A549 (cell line): ENCODE measurements around the gene ST14. TPM values are rescaled to one million over a fixed set of nuclear protein-coding genes. Genes with fewer than 3 reads are reported as not detected.

Source experiments
- ATAC-seq, 2 experiments: fragments of 200-7000 bp in 1 of 2; fragments of >200 bp in 1 of 2; cut with Nextera tagmentation in 1 of 2; cut with Tn5 transposase in 1 of 2; 3 replicates each; pipeline versions ENCODE4 v1.8.0 to v1.9.1; 2018 to 2020; ENCODE audit warnings: mild to moderate bottlenecking in 1 of 2, moderate library complexity in 1 of 2
- CTCF ChIA-PET: fragments of 300-600 bp; sonication (Branson Sonifier 250); formaldehyde crosslinking; extraction: SDS; loops from one replicate; lab custom pipeline; 2021; ENCODE audit warnings: antibody characterized with exemption, inconsistent platforms; lab: Yijun Ruan, JAX
- POLR2A ChIA-PET: fragments of 350-600 bp; formaldehyde crosslinking; extraction: SDS; loops from one replicate; lab custom pipeline; 2021; ENCODE audit warnings: antibody characterized with exemption, inconsistent platforms; lab: Yijun Ruan, JAX
- DNase-seq, 2 experiments: peaks; one replicate each; pipeline versions ENCODE4 v3.0.0 to v3.0.0-alpha.2; 2011 to 2016; ENCODE audit warnings: low read depth in 1 of 2, low spot score in 1 of 2
- FAIRE-seq: peaks from 2 replicates; lab custom pipeline; 2011; peaks lifted over from hg19 to GRCh38; lab: Jason Lieb, UNC
- H3K27ac ChIP-seq, 2 experiments: fragments of >200 bp; sonication (Bioruptor Twin); formaldehyde crosslinking; 3 replicates each; pipeline ENCODE4 v1.5.1; 2016 to 2017
- H3K4me1 ChIP-seq: fragments of >200 bp; sonication (Bioruptor Twin); formaldehyde crosslinking; 3 replicates; pipeline ENCODE4 v1.6.1; 2016
- H3K4me2 ChIP-seq: fragments of >200 bp; sonication (Bioruptor Twin); formaldehyde crosslinking; 3 replicates; pipeline ENCODE4 v1.6.1; 2016
- H3K4me3 ChIP-seq: fragments of >200 bp; sonication (Bioruptor Twin); formaldehyde crosslinking; 3 replicates; pipeline ENCODE4 v1.5.1; 2016
- H3K9me3 ChIP-seq: fragments of >200 bp; sonication (Bioruptor Twin); formaldehyde crosslinking; 3 replicates; pipeline ENCODE4 v1.6.1; 2016
- ATOH8 ChIP-seq: fragments of 250-450 bp; sonication (Bioruptor Pico); IDR thresholded peaks from 2 replicates; pipeline ENCODE4 v1.5.0; 2020; ENCODE audit warnings: low read depth, mild to moderate bottlenecking, moderate library complexity
- CBX2 ChIP-seq: fragments of 200-600 bp; sonication (generic); IDR thresholded peaks from 2 replicates; pipeline ENCODE4 v1.6.1; 2016; ENCODE audit warnings: low read depth, mild to moderate bottlenecking, borderline replicate concordance
- ELK1 ChIP-seq: fragments of 150-350 bp; IDR thresholded peaks from 2 replicates; pipeline ENCODE4 v1.6.1; 2014; ENCODE audit warnings: low read depth, mild to moderate bottlenecking, low read length
- GATA3 ChIP-seq: IDR thresholded peaks from 2 replicates; pipeline ENCODE4 v1.6.1; 2012; ENCODE audit warnings: borderline replicate concordance
- HOXB5 ChIP-seq: fragments of 250-450 bp; sonication (Bioruptor Pico); IDR thresholded peaks from 2 replicates; pipeline ENCODE4 v1.5.0; 2020; ENCODE audit warnings: mild to moderate bottlenecking, moderate library complexity
- NFE2L2 ChIP-seq: fragments of 150-350 bp; conservative IDR thresholded peaks from 2 replicates; pipeline ENCODE4 v1.6.1; 2014; ENCODE audit warnings: low read length
- PBX3 ChIP-seq: IDR thresholded peaks from 2 replicates; pipeline ENCODE4 v1.6.1; 2012
- PHF8 ChIP-seq: fragments of 200-600 bp; sonication (generic); IDR thresholded peaks from 2 replicates; pipeline ENCODE4 v1.6.1; 2016; ENCODE audit warnings: low read depth, mild to moderate bottlenecking, antibody characterized with exemption, moderate library complexity, borderline replicate concordance
- RAD21 ChIP-seq, 2 experiments: fragments of >200 bp in 1 of 2; sonication (Bioruptor Twin) in 1 of 2; formaldehyde crosslinking in 1 of 2; IDR thresholded peaks in 1 of 2; conservative IDR thresholded peaks in 1 of 2; 2 replicates in 1 of 2; 3 replicates in 1 of 2; pipeline ENCODE4 v1.6.1; 2012 to 2018; ENCODE audit warnings: inconsistent platforms in 1 of 2
- RFX5 ChIP-seq: fragments of 450-650 bp; IDR thresholded peaks from 2 replicates; pipeline ENCODE4 v1.7.1; 2014; ENCODE audit warnings: antibody characterized with exemption, mild to moderate bottlenecking, moderate library complexity
- RNF2 ChIP-seq: fragments of 200-600 bp; sonication (generic); IDR thresholded peaks from 2 replicates; pipeline ENCODE4 v1.6.1; 2016; ENCODE audit warnings: low read depth, mild to moderate bottlenecking, antibody characterized with exemption, moderate library complexity, borderline replicate concordance
- ZC3H11A ChIP-seq: fragments of 450-650 bp; IDR thresholded peaks from 2 replicates; pipeline ENCODE4 v1.6.1; 2014; ENCODE audit warnings: antibody characterized with exemption, mild to moderate bottlenecking
- WGBS: methylation state at CpG from one replicate; pipeline ENCODE4 v1.1.6; 2017; ENCODE audit errors: missing lambda C conversion rate; 5-methylcytosine and 5-hydroxymethylcytosine counted together
- polyA plus RNA-seq, 4 experiments: library from polyadenylated mRNA; depleted of rRNA in 3 of 4; stranded (reverse); fragments of >200 nt; fragmentation: RNase III in 1 of 4; extraction: RNeasy Plus Mini Kit Qiagen cat#74134 plus additional on column Dnase treatment in 1 of 4; gene quantifications; 2 replicates in 3 of 4; 3 replicates in 1 of 4; pipeline ENCODE4 v1.2.3, GENCODE V29; 2011 to 2017

The ST14 gene
- polyA plus RNA-seq, 2 of the 4 experiments (the other 2 are of a cell fraction), result 0.05 to 0.17 TPM

- no peak for TF ChIP-seq ELK1
- TF ChIP-seq PHF8, result no peak
These were observed 74.7 kb downstream of the ST14 start (continued) for GRCh38 chr11:130234315-130234714.

GRCh38 chr11:130237282-130238006 lies 77.9 kb downstream of the ST14 start:
- FAIRE-seq, result no peak
- Histone ChIP-seq H3K27ac (no peak overlapping the region), H3K4me3 (no peak overlapping the region), H3K9me3 (no peaks in the 10 kb centered on the region), H3K4me2 (no peak overlapping the region)
- 87% methylated on average over 6 of the region's 6 CpGs for WGBS
- ATAC-seq, result no peak
- POLR2A ChIA-PET, result no interaction called here
- TF ChIP-seq PBX3, result no peak
- TF ChIP-seq ELK1, result no peak
- no peak for TF ChIP-seq NFE2L2
- TF ChIP-seq, all 56 proteins: peak for 0
- no peak for DNase-seq
- no peaks in the 10 kb centered on the region for H3K4me1 ChIP-seq
- CTCF ChIA-PET, result no interaction called here

GRCh38 chr11:130241713-130242112 lies 82.1 kb downstream of the ST14 start:
- 89% methylated on average over 2 of the region's 2 CpGs for WGBS
- CTCF ChIA-PET, result no interaction called here
- no peak for FAIRE-seq
- no peaks in the 10 kb centered on the region for H3K9me3 ChIP-seq
- no peak for TF ChIP-seq ZC3H11A
- no peak for TF ChIP-seq ATOH8
- no peak for TF ChIP-seq GATA3
- TF ChIP-seq, all 56 proteins: peak for 0
- no peak overlapping the region for H3K27ac ChIP-seq
- ATAC-seq (no peak), DNase-seq (no peak)
- H3K4me2 ChIP-seq, result no peak overlapping the region
- POLR2A ChIA-PET, result no interaction called here
- H3K4me3 ChIP-seq, result no peak overlapping the region
- H3K4me1 ChIP-seq, result no peaks in the 10 kb centered on the region

- TF ChIP-seq ATOH8 (no peak), RAD21 (conservative IDR thresholded peaks at IDR 0.05 in 1 of 2, IDR thresholded peaks at IDR 0.05 in 1 of 2) (no peak), HOXB5 (CRISPR knock-in tag) (no peak), CBX2 (no peak), RFX5 (no peak), RNF2 (no peak)
- Histone ChIP-seq H3K9me3 (no peaks in the 10 kb centered on the region), H3K4me2 (no peak overlapping the region), H3K27ac (no peak overlapping the region), H3K4me3 (no peak overlapping the region), H3K4me1 (no peaks in the 10 kb centered on the region)
- DNase-seq, result no peak
- ATAC-seq, result no peak
- 95% methylated on average over 2 of the region's 2 CpGs for whole genome bisulfite sequencing
- no peak for FAIRE-seq
- POLR2A ChIA-PET, result no interaction called here
- CTCF ChIA-PET, result interaction anchor here (0.5 kb wide), 1 partner anchor 210 kb away, joined by 3 read pairs; no protein-coding TSS in a partner anchor
These were observed 84.2 kb downstream of the ST14 start for GRCh38 chr11:130243816-130244215.
